Measurements from ENCODE around the gene CCL3.
"Not testable (repeated sequence)": the region's sequence is repeated elsewhere in the genome, so short reads cannot be mapped to it uniquely, and the experiment has no call there.

Gene CCL3

GRCh38 chr17:36089888-36090836 lies at the start of gene CCL3:
Gene CCL3 (minus strand): TSS chr17:36090143. CDS start chr17:36090058, 85 bp downstream.
- DNase-seq, result peak; percentile 10

- DNase-seq, result no peak
These were observed 46.5 kb upstream of the CCL3 start for GRCh38 chr17:36136439-36136838.

GRCh38 chr17:36136036-36136435 lies 46.1 kb upstream of the CCL3 start:
- DNase-seq, result no peak

GRCh38 chr17:36135465-36135864 lies 45.5 kb upstream of the CCL3 start:
- DNase-seq, result no peak

GRCh38 chr17:36133602-36134236 lies 43.8 kb upstream of the CCL3 start:
- DNase-seq, result no peak

- no peak for DNase-seq
These were observed 42.5 kb upstream of the CCL3 start for GRCh38 chr17:36132421-36132831.

GRCh38 chr17:36131931-36132330 lies 42.0 kb upstream of the CCL3 start:
- DNase-seq, result no peak

- DNase-seq, result no peak
These were observed 41.5 kb upstream of the CCL3 start for GRCh38 chr17:36131421-36131820.

- no peak for DNase-seq
These were observed 40.4 kb upstream of the CCL3 start for GRCh38 chr17:36130346-36130745.

- DNase-seq, result no peak
These were observed 39.7 kb upstream of the CCL3 start for GRCh38 chr17:36129616-36130015.

- DNase-seq, result no peak
These were observed 38.6 kb upstream of the CCL3 start for GRCh38 chr17:36128411-36128978.

GRCh38 chr17:36127911-36128310 lies 38.0 kb upstream of the CCL3 start:
- no peak for DNase-seq

GRCh38 chr17:36127199-36127893 lies 37.4 kb upstream of the CCL3 start:
- DNase-seq, result no peak

- no peak for DNase-seq
These were observed 35.2 kb upstream of the CCL3 start for GRCh38 chr17:36124879-36125824.

GRCh38 chr17:36123431-36123830 lies 33.5 kb upstream of the CCL3 start:
- DNase-seq, result no peak

GRCh38 chr17:36121099-36121498 lies 31.2 kb upstream of the CCL3 start:
- not testable (repeated sequence) for DNase-seq

GRCh38 chr17:36120221-36120620 lies 30.3 kb upstream of the CCL3 start:
- no peak for DNase-seq

- DNase-seq, result no peak
These were observed 28.8 kb upstream of the CCL3 start for GRCh38 chr17:36118477-36119353.

- no peak for DNase-seq
These were observed 27.8 kb upstream of the CCL3 start for GRCh38 chr17:36117505-36118382.

- DNase-seq, result not testable (repeated sequence)
These were observed 25.7 kb upstream of the CCL3 start for GRCh38 chr17:36115649-36115977.
